DND-41 (cell line): ENCODE data around the gene ASTN1.

Source experiments
- ATAC-seq: fragments of 200-7000 bp; cut with Tn5 transposase; 3 replicates; pipeline ENCODE4 v1.9.1; 2021; ENCODE audit warnings: low read depth; ENCODE audit not compliant: insufficient read depth
- DNase-seq: peaks from one replicate; pipeline ENCODE4 v3.0.0-alpha.2; 2020
- H2AFZ ChIP-seq: 2 replicates; pipeline ENCODE4 v1.6.0; 2012; ENCODE audit warnings: low read depth, low read length
- H3K27ac ChIP-seq: 2 replicates; pipeline ENCODE4 v1.5.1; 2012; ENCODE audit warnings: low read length, inconsistent platforms
- H3K27me3 ChIP-seq: fragments of 200-600 bp; sonication (generic); 2 replicates; pipeline ENCODE4 v1.6.0; 2012; ENCODE audit warnings: low read length, mild to moderate bottlenecking, inconsistent platforms; ENCODE audit not compliant: insufficient read depth, poor library complexity
- H3K36me3 ChIP-seq: 2 replicates; pipeline ENCODE4 v1.5.1; 2012; ENCODE audit warnings: low read length, inconsistent platforms; ENCODE audit not compliant: insufficient read depth
- H3K4me1 ChIP-seq: 2 replicates; pipeline ENCODE4 v1.5.1; 2012; ENCODE audit warnings: mild to moderate bottlenecking, low read length; ENCODE audit not compliant: insufficient read depth
- H3K4me2 ChIP-seq: 2 replicates; pipeline ENCODE4 v1.6.0; 2012; ENCODE audit warnings: mild to moderate bottlenecking, moderate library complexity, low read length, inconsistent platforms; ENCODE audit not compliant: insufficient read depth
- H3K4me3 ChIP-seq, 2 experiments: fragments of 200-600 bp in 1 of 2; shearing (Covaris generic) in 1 of 2; 2 replicates each; pipeline ENCODE4 v1.5.1; 2012 to 2016; ENCODE audit warnings: inconsistent platforms in 2 of 2, low read length in 2 of 2, mild to moderate bottlenecking in 2 of 2, low read depth in 1 of 2, moderate library complexity in 1 of 2
- H3K79me2 ChIP-seq: 2 replicates; pipeline ENCODE4 v1.6.0; 2012; ENCODE audit warnings: low read length, inconsistent platforms; ENCODE audit not compliant: insufficient read depth
- H3K9ac ChIP-seq: 2 replicates; pipeline ENCODE4 v1.6.0; 2012; ENCODE audit warnings: low read depth, mild to moderate bottlenecking, inconsistent platforms, low read length, moderate library complexity
- H3K9me3 ChIP-seq: 2 replicates; pipeline ENCODE4 v1.5.1; 2012; ENCODE audit warnings: low read length, moderate library complexity, mild to moderate bottlenecking, inconsistent platforms; ENCODE audit not compliant: insufficient read depth, severe bottlenecking
- H4K20me1 ChIP-seq: 2 replicates; pipeline ENCODE4 v1.6.0; 2012; ENCODE audit warnings: low read length; ENCODE audit not compliant: insufficient read depth
- EZH2 ChIP-seq: IDR thresholded peaks from 3 replicates; pipeline ENCODE4 v1.6.1; 2012; ENCODE audit warnings: borderline replicate concordance, low read depth, mild to moderate bottlenecking, moderate library complexity, low read length, inconsistent platforms; ENCODE audit not compliant: severe bottlenecking
- TF ChIP-seq, protein P1 (sequence below): IDR thresholded peaks from 2 replicates; pipeline ENCODE4 v1.5.1; 2012; ENCODE audit warnings: borderline replicate concordance, low read length, moderate library complexity, mild to moderate bottlenecking; ENCODE audit not compliant: poor library complexity, severe bottlenecking; ENCODE audit errors: extremely low read depth

The ASTN1 gene

DNA sequence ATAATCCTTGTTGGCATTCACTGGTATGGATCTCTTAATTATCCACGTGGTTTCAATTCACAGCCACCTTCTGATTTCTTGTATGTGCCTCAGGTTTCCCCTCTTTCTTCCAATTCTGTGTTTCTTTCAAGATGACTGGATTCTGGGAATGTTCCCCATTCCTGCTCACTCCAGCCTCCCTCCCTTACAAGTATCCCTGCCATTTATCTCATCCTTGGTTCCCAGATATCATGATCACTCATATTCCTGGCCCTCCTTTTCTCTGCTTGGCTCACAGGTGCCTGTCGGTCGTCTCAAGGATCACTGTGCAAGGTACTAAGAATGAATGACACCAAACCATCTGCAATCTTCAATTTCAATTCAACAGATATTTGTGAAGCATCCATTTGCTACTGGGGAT, 279.2 kb downstream of the ASTN1 start:
- Histone ChIP-seq H3K79me2 (no peaks in the 10 kb centered on the region), H2AFZ (no peak overlapping the region), H3K36me3 (no peaks in the 10 kb centered on the region), H3K4me3 (no peak overlapping the region), H3K27ac (no peak overlapping the region), H3K4me2 (no peak overlapping the region), H3K27me3 (peaks cover 2% of the 10 kb centered on the region), H4K20me1 (no peaks in the 10 kb centered on the region), H3K9ac (no peak overlapping the region), H3K4me1 (no peaks in the 10 kb centered on the region), H3K9me3 (no peaks in the 10 kb centered on the region)
- DNase-seq (no peak), ATAC-seq (no peak)
- TF ChIP-seq EZH2: no peak
- TF ChIP-seq, protein P1, sequence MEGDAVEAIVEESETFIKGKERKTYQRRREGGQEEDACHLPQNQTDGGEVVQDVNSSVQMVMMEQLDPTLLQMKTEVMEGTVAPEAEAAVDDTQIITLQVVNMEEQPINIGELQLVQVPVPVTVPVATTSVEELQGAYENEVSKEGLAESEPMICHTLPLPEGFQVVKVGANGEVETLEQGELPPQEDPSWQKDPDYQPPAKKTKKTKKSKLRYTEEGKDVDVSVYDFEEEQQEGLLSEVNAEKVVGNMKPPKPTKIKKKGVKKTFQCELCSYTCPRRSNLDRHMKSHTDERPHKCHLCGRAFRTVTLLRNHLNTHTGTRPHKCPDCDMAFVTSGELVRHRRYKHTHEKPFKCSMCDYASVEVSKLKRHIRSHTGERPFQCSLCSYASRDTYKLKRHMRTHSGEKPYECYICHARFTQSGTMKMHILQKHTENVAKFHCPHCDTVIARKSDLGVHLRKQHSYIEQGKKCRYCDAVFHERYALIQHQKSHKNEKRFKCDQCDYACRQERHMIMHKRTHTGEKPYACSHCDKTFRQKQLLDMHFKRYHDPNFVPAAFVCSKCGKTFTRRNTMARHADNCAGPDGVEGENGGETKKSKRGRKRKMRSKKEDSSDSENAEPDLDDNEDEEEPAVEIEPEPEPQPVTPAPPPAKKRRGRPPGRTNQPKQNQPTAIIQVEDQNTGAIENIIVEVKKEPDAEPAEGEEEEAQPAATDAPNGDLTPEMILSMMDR: no peak

DNA sequence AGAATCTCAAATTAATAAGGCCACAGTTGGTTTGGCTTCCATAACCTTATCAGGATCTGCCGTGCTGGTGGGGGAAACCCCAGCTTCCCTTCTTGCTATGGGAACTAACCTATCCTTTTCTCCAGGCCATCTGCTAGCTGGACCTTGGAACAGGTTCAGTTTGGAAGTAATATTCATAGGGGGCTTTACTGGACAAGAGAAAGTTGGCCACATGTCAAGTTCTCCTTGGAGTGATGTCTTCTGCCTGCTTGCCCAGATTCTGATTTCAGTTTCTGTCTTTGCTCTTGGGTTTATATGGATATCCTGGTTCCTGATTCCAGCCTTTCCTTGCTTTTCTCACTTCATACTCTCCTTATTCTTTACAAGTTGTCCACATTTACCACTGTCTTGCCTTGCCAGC, 279.6 kb downstream of the ASTN1 start:
- DNase-seq (no peak), ATAC-seq (no peak)
- Histone ChIP-seq H3K27ac (no peak overlapping the region), H2AFZ (no peak overlapping the region), H3K9me3 (no peaks in the 10 kb centered on the region), H3K36me3 (no peaks in the 10 kb centered on the region), H3K27me3 (peaks cover 2% of the 10 kb centered on the region), H4K20me1 (no peaks in the 10 kb centered on the region), H3K4me2 (no peak overlapping the region), H3K4me3 (no peak overlapping the region), H3K4me1 (no peaks in the 10 kb centered on the region), H3K9ac (no peak overlapping the region), H3K79me2 (no peaks in the 10 kb centered on the region)
- TF ChIP-seq, protein P1: no peak
- no peak for TF ChIP-seq EZH2

DNA sequence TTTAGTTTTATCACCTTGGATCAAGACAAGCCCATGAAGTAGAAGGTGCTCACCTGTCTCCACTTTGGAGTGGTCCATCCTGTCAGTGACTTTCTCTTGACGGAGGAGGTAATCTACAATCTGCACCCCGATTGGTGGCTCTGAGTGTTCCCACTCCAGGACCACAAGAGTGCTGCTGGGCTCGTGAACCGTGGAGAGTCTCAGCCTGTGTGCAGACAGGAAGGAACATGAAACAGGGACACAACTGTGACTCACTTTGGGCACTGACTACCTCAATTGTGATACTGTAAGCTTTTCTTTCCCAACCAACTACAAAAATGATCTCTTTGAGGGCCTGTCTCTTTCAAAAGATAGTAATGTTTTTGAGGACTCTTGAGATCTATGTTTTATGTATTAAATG, 280.2 kb downstream of the ASTN1 start:
- no peaks in the 10 kb centered on the region for H4K20me1 ChIP-seq
- no peaks in the 10 kb centered on the region for H3K9me3 ChIP-seq
- no peak overlapping the region for H3K4me3 ChIP-seq
- no peak overlapping the region for H3K9ac ChIP-seq
- H3K27ac ChIP-seq: no peak overlapping the region
- no peak overlapping the region for H3K4me2 ChIP-seq
- no peak for TF ChIP-seq EZH2
- TF ChIP-seq, protein P1: no peak
- peaks cover 2% of the 10 kb centered on the region for H3K27me3 ChIP-seq
- no peaks in the 10 kb centered on the region for H3K36me3 ChIP-seq
- DNase-seq (no peak), ATAC-seq (no peak)
- no peaks in the 10 kb centered on the region for H3K79me2 ChIP-seq
- H3K4me1 ChIP-seq: no peaks in the 10 kb centered on the region
- no peak overlapping the region for H2AFZ ChIP-seq
